Testis (tissue), 2 donors: ENCODE results near the gene PPCDC.

ENCODE experiments used
- CTCF ChIP-seq, 3 experiments: fragments of 450-650 bp in 2 of 3; fragments of 200-600 bp in 1 of 3; sonication (generic) in 1 of 3; IDR thresholded peaks; one replicate each; pipeline ENCODE4 v1.5.1; 2016 to 2019; ENCODE audit warnings: antibody characterized with exemption in 3 of 3, mild to moderate bottlenecking in 2 of 3, moderate library complexity in 1 of 3
- POLR2A ChIP-seq: fragments of 450-650 bp; IDR thresholded peaks from one replicate; pipeline ENCODE4 v1.6.1; 2017; ENCODE audit warnings: antibody characterized with exemption, mild to moderate bottlenecking, moderate library complexity

- TF ChIP-seq CTCF (IDR thresholded peaks at IDR 0.05): no peak
- TF ChIP-seq POLR2A: no peak
Observed at GRCh38 chr15:75031848-75032247, 8.5 kb downstream of the PPCDC start.
